RWPE2 (cell line): ENCODE data around the gene KMT2C.
"Not testable (repeated sequence)": the region's sequence is repeated elsewhere in the genome, so short reads cannot be mapped to it uniquely, and the experiment has no call there.

Experiments used
- ATAC-seq: fragments of 200-7000 bp; cut with Tn5 transposase; 3 replicates; pipeline ENCODE4 v1.9.1; 2021; ENCODE audit warnings: low read depth
- DNase-seq: peaks from one replicate; pipeline ENCODE4 v3.0.0-alpha.2; 2020; ENCODE audit warnings: low spot score
- H3K27ac ChIP-seq: fragments of 450-650 bp; 2 replicates; pipeline ENCODE4 v1.5.1; 2017; ENCODE audit warnings: mild to moderate bottlenecking; ENCODE audit not compliant: poor library complexity, severe bottlenecking
- H3K27me3 ChIP-seq: fragments of 250-450 bp; sonication (Bioruptor Pico); 2 replicates; pipeline ENCODE4 v1.5.1; 2021; ENCODE audit warnings: mild to moderate bottlenecking, moderate library complexity; ENCODE audit not compliant: insufficient read depth, poor library complexity, severe bottlenecking
- H3K36me3 ChIP-seq: fragments of 250-450 bp; sonication (Bioruptor Pico); 2 replicates; pipeline ENCODE4 v1.5.1; 2020; ENCODE audit warnings: low read depth, mild to moderate bottlenecking, moderate library complexity
- H3K4me1 ChIP-seq: fragments of 250-450 bp; sonication (Bioruptor Pico); 2 replicates; pipeline ENCODE4 v1.5.1; 2021; ENCODE audit warnings: mild to moderate bottlenecking, moderate library complexity; ENCODE audit not compliant: insufficient read depth, poor library complexity, severe bottlenecking
- H3K4me3 ChIP-seq: fragments of 250-450 bp; sonication (Bioruptor Pico); 2 replicates; pipeline ENCODE4 v1.5.1; 2021; ENCODE audit warnings: mild to moderate bottlenecking, moderate library complexity; ENCODE audit not compliant: severe bottlenecking
- H3K9me3 ChIP-seq: fragments of 250-450 bp; sonication (Bioruptor Pico); 2 replicates; pipeline ENCODE4 v1.5.1; 2021; ENCODE audit warnings: mild to moderate bottlenecking, moderate library complexity; ENCODE audit not compliant: severe bottlenecking
- TF ChIP-seq, protein P1 (sequence below): fragments of 450-650 bp; IDR thresholded peaks from one replicate; pipeline ENCODE4 v1.5.1; 2017; ENCODE audit warnings: mild to moderate bottlenecking, moderate library complexity; ENCODE audit not compliant: poor library complexity, severe bottlenecking

Gene KMT2C

DNA sequence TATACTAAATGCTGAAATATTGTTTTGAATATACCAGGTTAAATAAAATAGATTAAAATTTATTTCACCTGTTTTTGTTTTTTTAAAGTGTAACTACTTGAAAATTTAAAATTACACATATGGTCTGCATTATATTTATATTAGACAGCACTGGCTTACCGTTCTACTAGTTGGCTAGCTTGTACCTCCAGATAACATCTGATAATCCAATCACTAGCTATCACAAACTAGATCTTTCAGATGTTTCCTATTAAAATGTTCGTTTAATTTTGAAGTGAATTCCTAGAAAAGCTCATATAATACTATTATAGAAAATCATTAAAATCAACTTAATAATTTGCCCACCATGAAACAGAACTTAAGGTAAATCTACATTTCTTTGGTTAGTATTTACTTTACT lies 190.4 kb downstream of the KMT2C start:
- not testable (repeated sequence) for H3K27ac ChIP-seq, H3K4me3 ChIP-seq, ATAC-seq, DNase-seq, H3K4me1 ChIP-seq, H3K27me3 ChIP-seq, H3K9me3 ChIP-seq
- peaks cover 17% of the 10 kb centered on the region for H3K36me3 ChIP-seq

DNA sequence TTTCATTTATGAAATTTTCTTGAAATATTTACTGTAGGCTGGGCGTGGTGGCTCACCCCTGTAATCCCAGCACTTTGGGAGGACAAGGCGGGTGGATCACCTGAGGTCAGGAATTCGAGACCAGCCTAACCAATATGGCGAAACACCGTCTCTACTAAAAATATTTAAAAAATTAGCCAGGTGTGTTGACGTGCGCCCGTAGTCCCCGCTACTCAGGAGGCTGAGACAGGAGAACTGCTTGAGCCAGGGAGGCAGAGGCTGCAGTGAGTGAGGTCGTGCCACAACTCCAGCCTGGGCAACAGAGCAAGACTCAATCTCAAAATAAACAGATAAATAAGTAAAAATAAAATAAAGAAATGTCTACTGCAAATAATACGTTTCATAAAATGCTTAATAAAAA lies 192.3 kb downstream of the KMT2C start:
- not testable (repeated sequence) for H3K27me3 ChIP-seq, H3K4me3 ChIP-seq, H3K9me3 ChIP-seq, H3K4me1 ChIP-seq, DNase-seq, H3K27ac ChIP-seq, ATAC-seq
- H3K36me3 ChIP-seq, result peaks cover 10% of the 10 kb centered on the region

DNA sequence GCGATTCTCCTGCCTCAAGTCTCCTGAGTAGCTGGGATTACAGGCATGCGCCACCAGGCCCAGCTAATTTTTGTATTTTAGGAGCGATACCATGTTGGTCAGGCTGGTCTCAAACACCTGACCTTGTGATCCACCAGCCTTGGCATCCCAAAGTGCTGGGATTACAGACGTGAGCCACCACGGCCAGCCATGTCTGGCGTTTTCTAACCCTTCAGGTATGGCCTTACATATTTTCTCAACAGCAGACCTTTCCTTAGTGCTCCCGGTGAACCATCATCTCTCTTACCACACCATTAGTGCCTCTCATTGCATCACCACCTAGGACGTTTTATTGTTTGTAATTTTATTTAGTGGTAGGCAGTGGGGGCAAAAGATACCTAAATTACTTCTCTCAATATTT lies 194.5 kb downstream of the KMT2C start:
- H3K27ac ChIP-seq, DNase-seq, H3K4me3 ChIP-seq, H3K36me3 ChIP-seq, H3K4me1 ChIP-seq, H3K27me3 ChIP-seq, H3K9me3 ChIP-seq, ATAC-seq: not testable (repeated sequence)

DNA sequence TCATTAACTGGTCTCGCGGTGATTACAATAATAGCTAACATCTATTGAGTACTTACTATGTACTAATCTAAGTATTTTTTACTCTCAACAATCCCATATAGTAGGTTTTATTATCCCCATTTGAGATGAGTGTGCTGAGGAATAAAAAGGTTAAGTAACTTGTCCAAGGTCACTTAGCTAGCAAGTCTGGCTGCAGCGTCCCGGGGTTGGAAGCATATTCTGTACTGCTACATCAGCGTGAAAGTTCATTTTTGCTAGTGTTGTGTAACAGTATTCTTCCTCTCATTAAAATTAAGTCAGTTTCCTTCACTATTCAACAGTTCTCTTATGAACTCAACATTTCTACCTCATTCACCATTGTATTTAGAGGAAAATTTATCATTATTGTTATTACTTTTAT lies 199.5 kb downstream of the KMT2C start:
- not testable (repeated sequence) for DNase-seq, H3K4me1 ChIP-seq, ATAC-seq, H3K27ac ChIP-seq, H3K27me3 ChIP-seq, H3K9me3 ChIP-seq, H3K4me3 ChIP-seq
- H3K36me3 ChIP-seq, result peaks cover 13% of the 10 kb centered on the region

DNA sequence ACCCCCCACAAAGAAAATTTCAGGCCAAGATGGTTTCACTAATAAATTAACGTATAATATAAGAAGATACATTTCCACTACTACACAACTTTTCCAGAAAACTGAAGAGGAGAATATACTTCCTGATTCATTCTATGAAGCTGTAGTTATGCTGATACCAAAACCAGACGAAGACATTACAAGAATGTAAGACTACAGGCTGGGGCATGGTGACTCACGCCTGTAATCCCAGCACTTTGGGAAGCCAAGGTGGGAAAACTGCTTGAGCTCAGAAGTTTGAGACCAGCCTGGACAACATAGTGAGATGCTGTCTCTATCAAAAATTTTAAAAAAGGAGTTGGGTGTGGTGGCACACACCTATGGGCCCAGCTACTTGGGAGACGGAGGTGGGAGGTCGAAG lies 201.4 kb downstream of the KMT2C start:
- not testable (repeated sequence) for H3K4me1 ChIP-seq, ATAC-seq, H3K27ac ChIP-seq, H3K27me3 ChIP-seq, H3K9me3 ChIP-seq, DNase-seq, H3K4me3 ChIP-seq
- peaks cover 25% of the 10 kb centered on the region for H3K36me3 ChIP-seq

DNA sequence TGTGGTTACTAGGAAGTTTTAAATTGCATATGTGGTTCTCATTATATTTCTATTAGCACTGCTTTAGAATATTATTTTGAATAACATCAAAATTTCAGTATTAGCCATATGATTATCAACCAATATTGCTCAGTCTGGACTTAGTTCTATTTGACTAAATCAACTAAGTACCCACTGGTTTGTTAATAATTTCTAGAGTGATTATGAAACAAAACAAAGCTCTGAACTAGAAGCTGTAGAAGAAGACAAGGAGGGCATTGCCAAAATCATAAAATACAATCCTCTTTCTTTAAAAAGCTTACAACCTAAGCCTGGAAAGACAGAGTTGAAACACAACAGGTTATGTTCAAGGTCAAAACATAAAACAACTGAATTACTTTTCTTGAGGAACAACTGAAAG lies 204.7 kb downstream of the KMT2C start:
- H3K4me1 ChIP-seq, result no peaks in the 10 kb centered on the region
- peaks cover 36% of the 10 kb centered on the region for H3K36me3 ChIP-seq
- ATAC-seq, result no peak
- no peak overlapping the region for H3K4me3 ChIP-seq
- no peaks in the 10 kb centered on the region for H3K27me3 ChIP-seq
- TF ChIP-seq, protein P1, sequence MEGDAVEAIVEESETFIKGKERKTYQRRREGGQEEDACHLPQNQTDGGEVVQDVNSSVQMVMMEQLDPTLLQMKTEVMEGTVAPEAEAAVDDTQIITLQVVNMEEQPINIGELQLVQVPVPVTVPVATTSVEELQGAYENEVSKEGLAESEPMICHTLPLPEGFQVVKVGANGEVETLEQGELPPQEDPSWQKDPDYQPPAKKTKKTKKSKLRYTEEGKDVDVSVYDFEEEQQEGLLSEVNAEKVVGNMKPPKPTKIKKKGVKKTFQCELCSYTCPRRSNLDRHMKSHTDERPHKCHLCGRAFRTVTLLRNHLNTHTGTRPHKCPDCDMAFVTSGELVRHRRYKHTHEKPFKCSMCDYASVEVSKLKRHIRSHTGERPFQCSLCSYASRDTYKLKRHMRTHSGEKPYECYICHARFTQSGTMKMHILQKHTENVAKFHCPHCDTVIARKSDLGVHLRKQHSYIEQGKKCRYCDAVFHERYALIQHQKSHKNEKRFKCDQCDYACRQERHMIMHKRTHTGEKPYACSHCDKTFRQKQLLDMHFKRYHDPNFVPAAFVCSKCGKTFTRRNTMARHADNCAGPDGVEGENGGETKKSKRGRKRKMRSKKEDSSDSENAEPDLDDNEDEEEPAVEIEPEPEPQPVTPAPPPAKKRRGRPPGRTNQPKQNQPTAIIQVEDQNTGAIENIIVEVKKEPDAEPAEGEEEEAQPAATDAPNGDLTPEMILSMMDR, result no peak
- DNase-seq, result no peak
- H3K27ac ChIP-seq, result no peak overlapping the region
- H3K9me3 ChIP-seq, result no peaks in the 10 kb centered on the region

DNA sequence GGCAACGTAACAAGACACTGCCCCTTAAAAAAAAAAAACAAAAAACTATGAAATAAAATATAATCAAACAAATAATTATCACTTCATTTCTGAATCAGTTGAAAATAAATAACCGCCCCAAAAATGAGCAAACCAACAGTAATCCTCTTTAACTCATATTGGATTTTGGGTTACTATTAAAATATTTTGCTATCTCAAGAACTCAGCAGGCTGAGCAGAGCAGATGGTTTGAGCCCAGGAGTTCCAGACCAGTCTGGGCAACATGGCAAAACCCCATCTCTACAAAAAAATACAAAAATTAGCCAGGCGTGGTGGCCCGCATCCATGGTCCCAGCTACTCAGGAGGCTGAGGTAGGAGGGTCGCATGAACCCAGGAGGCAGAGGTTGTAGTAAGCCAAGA lies 216.2 kb downstream of the KMT2C start:
- not testable (repeated sequence) for H3K27me3 ChIP-seq, DNase-seq, ATAC-seq, H3K4me3 ChIP-seq, H3K27ac ChIP-seq, H3K4me1 ChIP-seq, H3K9me3 ChIP-seq
- peaks cover 25% of the 10 kb centered on the region for H3K36me3 ChIP-seq

DNA sequence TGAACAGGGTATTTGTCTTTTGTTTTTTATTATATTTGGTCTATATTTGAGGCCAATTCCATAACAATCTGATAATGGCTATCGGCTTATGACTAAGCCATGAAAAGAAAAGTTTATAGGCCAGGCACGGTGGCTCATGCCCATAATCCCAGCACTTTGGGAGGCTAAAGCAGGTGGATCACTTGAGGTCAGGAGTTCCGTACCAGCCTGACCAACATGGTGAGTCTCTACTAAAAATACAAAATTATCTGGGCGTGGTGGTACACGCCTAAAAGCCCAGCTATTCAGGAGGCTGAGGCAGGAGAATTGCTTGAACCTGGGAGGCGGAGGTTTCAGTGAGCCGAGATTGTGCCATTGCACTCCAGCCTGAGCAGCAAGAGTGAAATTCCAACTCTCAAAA lies 227.0 kb downstream of the KMT2C start:
- H3K27me3 ChIP-seq, H3K4me1 ChIP-seq, ATAC-seq, H3K27ac ChIP-seq, H3K4me3 ChIP-seq, DNase-seq, H3K36me3 ChIP-seq, H3K9me3 ChIP-seq: not testable (repeated sequence)

DNA sequence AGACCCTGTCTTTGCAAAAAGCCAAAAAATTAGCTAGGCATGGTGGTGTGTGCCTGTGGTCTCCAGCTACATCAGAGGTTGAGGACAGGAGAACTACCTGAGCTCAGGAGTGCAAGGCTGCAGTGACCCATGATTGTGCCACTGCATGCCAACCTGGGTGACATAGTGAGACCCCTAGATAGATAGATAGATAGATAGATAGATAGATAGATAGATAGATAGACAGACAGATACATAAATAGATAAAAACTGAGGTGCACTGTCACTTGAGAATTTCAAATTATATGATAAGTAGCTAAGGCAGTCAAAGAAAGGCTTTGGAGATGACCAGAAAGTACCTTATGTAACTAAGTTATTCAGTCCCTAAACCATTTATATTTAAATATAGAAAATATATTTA lies 231.4 kb downstream of the KMT2C start:
- H3K4me3 ChIP-seq, H3K27me3 ChIP-seq, H3K27ac ChIP-seq, H3K9me3 ChIP-seq, ATAC-seq, DNase-seq: not testable (repeated sequence)
- Histone ChIP-seq H3K4me1 (peaks cover 22% of the 10 kb centered on the region), H3K36me3 (peaks cover 24% of the 10 kb centered on the region)
